COLO668 (cell line): ENCODE data around the gene ST8SIA2.
"Not testable (repeated sequence)": the region's sequence is repeated elsewhere in the genome, so short reads cannot be mapped to it uniquely, and the experiment has no call there.

ENCODE experiments used
- DNase-seq: peaks from one replicate; lab custom pipeline; 2025; ENCODE audit not compliant: unreplicated experiment; lab: John Stamatoyannopoulos, UW

ST8SIA2 gene

GRCh38 chr15:92435145-92435544 is 41.5 kb downstream of the ST8SIA2 start:
- DNase-seq, result no peak

DNA sequence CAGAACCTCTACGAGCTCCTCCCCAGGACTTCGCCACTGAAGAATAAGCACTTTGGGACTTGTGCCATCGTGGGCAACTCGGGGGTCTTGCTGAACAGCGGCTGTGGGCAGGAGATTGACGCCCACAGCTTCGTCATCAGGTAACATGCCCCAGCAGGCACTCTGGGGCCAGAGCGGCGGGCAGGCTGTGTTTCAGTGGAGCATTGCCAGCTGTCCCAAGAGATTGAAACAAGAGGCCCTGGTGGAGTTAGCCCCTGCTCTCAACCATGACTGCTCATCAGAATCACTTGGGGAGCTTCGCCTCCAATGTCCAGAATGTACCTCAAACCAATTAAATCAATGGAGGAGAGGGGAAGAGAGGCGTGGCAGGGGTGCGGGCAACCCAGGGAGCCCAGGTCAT is 44.8 kb downstream of the ST8SIA2 start:
- no peak for DNase-seq

DNA sequence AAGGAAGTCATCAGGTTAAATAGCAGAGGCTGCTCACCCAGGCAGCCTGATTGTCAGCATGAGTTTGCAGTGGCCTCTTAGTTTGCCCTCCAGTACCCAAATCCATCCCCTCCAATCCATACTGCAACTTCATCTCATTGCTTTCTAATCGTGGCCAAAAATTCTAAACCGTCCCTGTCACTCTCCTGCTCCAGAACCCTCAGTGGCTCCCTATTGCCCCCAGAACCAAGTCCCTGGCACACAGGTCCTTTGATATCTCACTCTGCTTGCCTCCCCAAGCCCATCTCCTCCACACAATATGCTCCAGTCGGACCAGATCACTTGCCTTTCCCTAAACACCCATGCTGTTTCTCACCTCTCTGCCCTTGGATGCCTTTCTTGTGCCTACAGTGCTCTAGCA is 49.7 kb downstream of the ST8SIA2 start:
- DNase-seq, result no peak

GRCh38 chr15:92444631-92445030 is 51.0 kb downstream of the ST8SIA2 start:
- DNase-seq, result no peak

- DNase-seq, result no peak
These were observed 54.7 kb downstream of the ST8SIA2 start for GRCh38 chr15:92448370-92448769.

DNA sequence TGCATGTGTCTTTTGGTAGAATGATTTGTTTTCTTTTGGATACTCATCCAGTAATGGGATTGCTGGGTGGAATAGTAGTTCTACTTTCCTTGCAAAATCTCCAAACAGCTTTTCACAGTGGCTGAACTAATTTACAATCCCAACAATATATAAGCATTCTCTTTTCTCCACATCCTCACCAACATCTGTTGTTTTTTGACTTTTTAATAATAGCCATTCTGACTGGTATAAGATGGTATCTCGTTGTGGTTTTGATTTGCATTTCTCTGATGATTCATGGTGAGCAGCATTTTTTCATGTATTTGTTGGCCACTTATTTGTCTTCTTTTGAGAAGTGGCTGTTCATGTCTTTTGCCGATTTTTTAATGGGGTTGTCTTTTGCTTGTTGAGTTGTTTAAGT is 55.8 kb downstream of the ST8SIA2 start:
- DNase-seq, result no peak

DNA sequence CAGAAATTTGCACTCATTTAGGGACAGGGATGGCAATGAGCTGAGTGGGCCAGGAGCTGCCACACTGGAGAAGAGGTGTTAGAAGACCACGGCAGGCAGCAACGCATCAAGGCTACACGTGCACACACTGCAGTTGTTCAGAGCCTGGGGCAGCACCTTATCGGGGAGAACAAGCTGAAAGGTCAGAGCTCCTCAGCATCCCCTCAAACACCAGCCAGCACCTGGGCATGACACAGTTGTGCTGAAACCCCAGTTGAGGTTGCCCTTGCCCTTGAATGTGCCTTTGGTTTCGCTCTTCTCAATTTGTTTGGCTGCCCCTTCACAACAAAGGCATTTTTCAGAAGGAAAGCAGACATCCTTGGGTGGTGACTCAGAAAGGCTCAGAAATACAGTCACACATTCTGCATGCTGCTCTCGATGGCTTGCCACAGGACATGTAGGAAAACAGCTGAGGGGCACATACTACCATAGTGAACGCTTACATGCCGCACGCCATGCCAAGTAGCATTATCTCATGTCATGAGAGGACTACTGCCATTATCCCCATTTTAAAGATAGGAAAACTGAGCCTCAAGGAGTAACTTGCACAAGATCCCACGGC is 57.6 kb downstream of the ST8SIA2 start:
- DNase-seq, result no peak

GRCh38 chr15:92452143-92452542 is 58.5 kb downstream of the ST8SIA2 start:
- no peak for DNase-seq

DNA sequence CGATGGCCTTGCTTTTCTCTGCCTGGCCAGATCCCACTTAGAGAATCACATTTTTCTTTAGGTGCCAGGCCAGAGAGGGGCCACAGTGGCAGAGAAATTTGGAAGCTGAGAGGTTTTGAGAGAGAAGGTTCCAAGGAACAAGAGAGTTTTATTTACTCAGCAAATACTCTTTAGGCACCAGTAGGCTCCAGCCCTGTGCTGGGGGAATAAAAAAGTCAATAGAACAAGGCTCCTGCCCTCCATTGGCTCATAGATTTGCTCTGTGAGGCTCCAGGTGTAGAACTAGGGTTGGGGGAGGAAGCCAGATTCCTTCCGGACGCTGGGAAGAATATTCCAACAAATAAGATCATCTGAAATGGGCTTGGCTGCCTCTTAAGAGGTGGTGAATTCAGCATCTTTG is 59.9 kb downstream of the ST8SIA2 start:
- no peak for DNase-seq

GRCh38 chr15:92454555-92455105 is 60.9 kb downstream of the ST8SIA2 start:
- DNase-seq, result no peak

DNA sequence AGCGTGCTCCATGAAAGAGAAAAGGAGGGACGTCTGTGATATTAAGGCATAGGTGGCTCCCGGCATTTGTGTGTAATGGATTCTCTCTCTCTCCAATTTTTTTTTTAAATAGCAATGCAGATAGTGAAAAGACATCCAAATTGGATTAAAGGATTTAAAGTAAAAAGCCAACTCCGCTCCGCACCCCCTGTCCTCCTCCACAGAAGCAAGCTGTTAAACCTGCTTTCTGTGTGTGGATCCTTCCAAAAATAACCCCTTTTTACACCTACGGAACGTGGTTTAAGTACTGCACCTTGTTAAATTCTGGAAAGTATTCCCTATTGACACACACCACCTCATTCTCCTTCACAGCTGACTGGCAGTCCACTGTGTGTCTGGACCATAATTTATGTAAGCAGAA is 61.6 kb downstream of the ST8SIA2 start:
- no peak for DNase-seq

DNA sequence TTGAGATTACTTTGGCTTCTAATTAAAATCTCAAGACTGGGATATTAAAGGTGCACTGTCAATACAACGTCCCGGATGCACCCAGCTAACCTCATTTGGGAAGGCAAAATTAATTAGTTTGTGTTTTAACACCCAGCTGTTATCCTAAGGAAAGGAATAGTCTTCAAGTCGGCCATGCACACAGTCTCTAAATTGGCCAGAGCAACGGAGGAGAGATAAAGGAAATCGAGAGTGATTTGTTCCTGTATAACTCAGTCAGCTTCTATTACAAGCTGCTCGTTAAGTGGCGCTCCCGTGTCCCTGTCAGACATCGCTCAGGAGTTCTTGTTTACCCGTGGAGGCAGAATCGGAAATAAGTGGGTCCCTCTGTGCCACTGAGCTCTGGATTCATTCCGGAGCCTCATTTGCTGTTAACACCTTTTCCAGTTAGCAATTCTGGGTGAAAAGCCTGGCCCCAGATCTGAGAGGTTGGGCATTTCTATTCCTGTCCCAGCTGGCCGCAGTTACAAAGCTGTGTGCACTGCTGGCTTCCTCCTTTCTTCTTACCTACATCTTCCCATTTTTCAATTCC is 63.9 kb downstream of the ST8SIA2 start:
- DNase-seq, result no peak

DNA sequence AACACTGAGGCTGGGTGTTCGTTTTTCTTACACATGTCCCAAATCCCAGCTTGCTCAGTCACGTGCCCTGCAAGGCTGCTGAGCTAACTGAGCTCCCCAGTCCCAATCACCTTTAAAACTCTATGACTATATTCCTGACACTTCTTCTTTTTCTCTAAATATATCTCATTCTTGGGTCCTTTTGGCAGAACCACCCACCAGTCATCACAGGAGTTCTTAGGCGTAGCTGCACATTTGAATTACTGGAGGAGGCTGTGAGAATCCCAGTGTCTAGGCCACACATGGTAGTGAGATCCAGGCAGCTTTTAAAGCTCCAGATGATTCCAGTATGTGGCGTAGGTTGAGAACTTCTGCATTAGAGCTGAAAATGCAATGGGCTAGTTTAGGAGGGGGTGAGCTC is 66.3 kb downstream of the ST8SIA2 start:
- no peak for DNase-seq

GRCh38 chr15:92462424-92463125 is 68.9 kb downstream of the ST8SIA2 start:
- DNase-seq, result no peak

GRCh38 chr15:92463352-92463751 is 69.7 kb downstream of the ST8SIA2 start:
- DNase-seq, result no peak

DNA sequence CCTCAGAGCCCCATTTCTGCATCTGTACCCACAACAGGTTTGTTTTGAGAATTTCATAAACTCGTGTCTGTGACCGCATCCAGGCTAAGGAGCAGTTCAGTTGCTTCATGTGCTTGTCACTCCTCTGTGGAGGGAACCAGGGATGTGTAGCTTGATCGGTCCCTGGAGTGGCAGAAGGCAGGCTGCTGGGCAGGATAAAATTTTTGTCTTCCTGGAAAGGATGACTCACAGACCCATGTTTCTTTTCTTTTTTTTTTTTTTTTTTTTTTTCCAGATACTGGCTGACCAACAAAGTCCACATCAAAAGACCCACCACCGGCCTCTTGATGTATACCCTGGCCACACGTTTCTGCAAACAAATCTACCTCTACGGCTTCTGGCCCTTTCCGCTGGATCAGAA is 70.1 kb downstream of the ST8SIA2 start:
- DNase-seq, result no peak

- DNase-seq, result no peak
These were observed 73.2 kb downstream of the ST8SIA2 start for GRCh38 chr15:92466834-92467233.

- no peak for DNase-seq
These were observed 73.6 kb downstream of the ST8SIA2 start for GRCh38 chr15:92467245-92467644.

- DNase-seq, result no peak
These were observed 75.3 kb downstream of the ST8SIA2 start for GRCh38 chr15:92468991-92469390.

DNA sequence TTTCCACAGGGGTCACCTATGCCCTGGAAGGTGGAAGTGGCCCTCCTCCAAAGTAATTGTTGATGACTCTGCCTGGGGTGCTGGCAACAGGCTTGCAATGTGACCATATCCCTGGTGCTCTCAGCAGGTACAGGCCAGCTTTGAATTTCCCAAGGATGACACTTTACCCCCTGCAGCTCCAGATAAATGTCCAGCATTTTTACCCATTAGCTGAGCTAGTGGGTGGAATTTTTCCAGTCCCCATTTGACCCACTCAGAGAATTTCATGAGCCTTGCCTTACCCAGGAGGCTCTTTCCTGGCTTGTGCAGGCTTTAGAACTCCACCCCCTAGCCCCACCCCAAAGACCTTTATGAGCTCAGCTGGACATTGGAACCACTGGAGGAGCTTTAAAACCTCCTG is 77.6 kb downstream of the ST8SIA2 start:
- DNase-seq, result no peak

- no peak for DNase-seq
These were observed 80.1 kb downstream of the ST8SIA2 start for GRCh38 chr15:92473756-92474155.

- not testable (repeated sequence) for DNase-seq
These were observed 86.0 kb downstream of the ST8SIA2 start for GRCh38 chr15:92479730-92480129.
